BLaER1 treated with 17β-estradiol and CSF1 and Interleukin-3, amounts not matched to agents 10 nM and 100 nM (cell line): ENCODE data around the gene CDC42SE2.
A peak's percentile ranks its signal among the peaks of the same experiment; 100 is the strongest.
"Not testable (repeated sequence)": the region's sequence is repeated elsewhere in the genome, so short reads cannot be mapped to it uniquely, and the experiment has no call there.

Experiments
- H3K27ac ChIP-seq, 11 experiments: shearing (Covaris generic); formaldehyde crosslinking; 2 replicates each; pipeline ENCODE4 v1.8.1; 2022
- H3K27me3 ChIP-seq, 11 experiments: shearing (Covaris generic); formaldehyde crosslinking; 2 replicates each; pipeline ENCODE4 v1.8.1; 2022
- H3K36me3 ChIP-seq, 11 experiments: shearing (Covaris generic); formaldehyde crosslinking; 2 replicates each; pipeline ENCODE4 v1.8.1; 2022
- H3K4me1 ChIP-seq, 10 experiments: shearing (Covaris generic); formaldehyde crosslinking; 2 replicates each; pipeline ENCODE4 v1.8.1; 2022
- H3K4me2 ChIP-seq, 11 experiments: shearing (Covaris generic); formaldehyde crosslinking; 2 replicates each; pipeline ENCODE4 v1.8.1; 2022
- H3K4me3 ChIP-seq, 10 experiments: shearing (Covaris generic); formaldehyde crosslinking; 2 replicates each; pipeline ENCODE4 v1.8.1; 2022
- H3K9ac ChIP-seq, 11 experiments: shearing (Covaris generic); formaldehyde crosslinking; 2 replicates each; pipeline ENCODE4 v1.8.1; 2022
- H3K9me3 ChIP-seq, 11 experiments: shearing (Covaris generic); formaldehyde crosslinking; replicated peaks in 1 of 11; 2 replicates each; pipeline ENCODE4 v1.8.1; 2022
- H4K20me1 ChIP-seq, 11 experiments: shearing (Covaris generic); formaldehyde crosslinking; 2 replicates each; pipeline ENCODE4 v1.8.1; 2022
- Cebpa-rat ChIP-seq, 11 experiments: shearing (Covaris generic); IDR thresholded peaks; 2 replicates each; pipeline ENCODE4 v1.8.1; 2022

Gene CDC42SE2

GRCh38 chr5:131375351-131375750 lies 111.5 kb downstream of the CDC42SE2 start:
- Histone ChIP-seq H3K9me3 (no peaks in the 10 kb centered on the region), H3K4me1 (peaks cover 23 to 64% (median 32%) of the 10 kb centered on the region in 10 experiments), H3K36me3 (peaks cover 5 to 31% (median 16%) of the 10 kb centered on the region in 11 experiments; a peak in 16 of 22 replicates), H3K27me3 (no peaks in the 10 kb centered on the region), H3K4me2 (peak overlapping the region in 2 of 11 experiments; percentile 4 to 38; a peak in 2 of 22 replicates), H3K9ac (peak overlapping the region in 1 of 11 experiments; percentile 31; a peak in 1 of 22 replicates), H4K20me1 (peaks cover 0 to 46% (median 12%) of the 10 kb centered on the region in 11 experiments; a peak in 14 of 22 replicates), H3K4me3 (no peak overlapping the region), H3K27ac (peak overlapping the region in 2 of 11 experiments; percentile 7 to 35; a peak in 3 of 22 replicates)
- no peak for TF ChIP-seq Cebpa-rat (IDR thresholded peaks at IDR 0.05)

DNA sequence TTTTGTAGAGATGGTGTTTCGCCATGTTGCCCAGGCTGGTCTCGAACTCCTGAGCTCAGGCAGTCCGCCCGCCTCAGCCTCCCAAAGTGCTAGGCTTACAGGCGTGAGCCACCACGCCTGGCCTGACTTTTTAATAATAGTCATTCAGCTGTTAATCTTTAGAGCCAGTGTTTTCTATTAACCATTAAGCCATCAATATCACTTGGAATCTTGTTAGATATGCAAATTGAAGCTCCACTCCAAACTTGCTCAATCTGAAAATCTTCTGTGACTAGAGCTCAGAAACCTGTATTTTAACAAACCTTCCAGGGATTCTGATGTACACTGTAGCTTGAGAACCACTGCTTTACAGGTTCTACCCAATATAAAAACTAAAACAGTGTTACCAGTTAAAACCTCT lies 113.5 kb downstream of the CDC42SE2 start:
- H4K20me1 ChIP-seq, result peaks cover 0 to 42% (median 5%) of the 10 kb centered on the region in 11 experiments; a peak in 14 of 22 replicates
- H3K27ac ChIP-seq, result peak overlapping the region in 7 of 11 experiments; percentile 11 to 97 (median 91); a peak in 9 of 22 replicates
- no peaks in the 10 kb centered on the region for H3K27me3 ChIP-seq
- H3K4me3 ChIP-seq, result no peak overlapping the region
- H3K4me1 ChIP-seq, result peaks cover 42 to 84% (median 52%) of the 10 kb centered on the region in 10 experiments
- peak overlapping the region in 3 of 11 experiments; percentile 68 to 89 (median 85); a peak in 6 of 22 replicates for H3K4me2 ChIP-seq
- H3K9ac ChIP-seq, result no peak overlapping the region; a peak in 1 of 22 replicates
- TF ChIP-seq Cebpa-rat (IDR thresholded peaks at IDR 0.05), result no peak
- no peaks in the 10 kb centered on the region for H3K9me3 ChIP-seq
- peaks cover 4 to 42% (median 21%) of the 10 kb centered on the region in 11 experiments; a peak in 15 of 22 replicates for H3K36me3 ChIP-seq

DNA sequence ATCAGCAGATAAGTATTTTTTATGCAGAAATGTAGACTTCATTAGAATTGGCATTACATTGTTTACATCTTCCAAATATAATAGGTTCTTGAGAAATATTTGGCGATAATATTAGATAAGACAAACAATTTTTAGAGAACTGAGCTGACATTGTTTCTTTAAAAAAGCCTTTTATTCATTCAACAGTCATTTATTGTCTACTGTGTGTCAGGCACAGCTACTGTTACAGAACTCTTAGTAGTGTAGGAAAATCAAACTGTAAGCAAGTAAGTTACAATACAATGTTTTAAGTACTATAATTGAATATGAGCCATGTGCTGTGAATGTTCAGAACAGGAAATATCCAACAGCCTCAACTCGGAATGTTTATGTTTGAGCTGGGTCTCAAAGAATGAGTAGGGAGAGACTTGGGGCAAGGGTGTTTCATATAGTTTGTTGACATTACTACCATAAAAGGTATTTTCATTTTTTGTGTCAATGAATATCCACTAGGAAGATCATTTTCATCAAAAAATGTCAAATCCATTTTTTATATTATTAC lies 114.0 kb downstream of the CDC42SE2 start:
- Histone ChIP-seq H3K36me3 (peaks cover 4 to 40% (median 18%) of the 10 kb centered on the region in 11 experiments; a peak in 15 of 22 replicates), H3K27ac (peak overlapping the region in 9 of 11 experiments; percentile 79 to 97 (median 86); a peak in 15 of 22 replicates), H3K4me3 (no peak overlapping the region), H3K9me3 (no peaks in the 10 kb centered on the region), H4K20me1 (peaks cover 0 to 44% (median 9%) of the 10 kb centered on the region in 11 experiments; a peak in 14 of 22 replicates), H3K27me3 (no peaks in the 10 kb centered on the region), H3K9ac (no peak overlapping the region), H3K4me1 (peaks cover 47 to 89% (median 56%) of the 10 kb centered on the region in 10 experiments), H3K4me2 (peak overlapping the region in 5 of 11 experiments; percentile 68 to 89 (median 76); a peak in 11 of 22 replicates)
- no peak for TF ChIP-seq Cebpa-rat (IDR thresholded peaks at IDR 0.05)

- Histone ChIP-seq H3K4me2 (peak overlapping the region; percentile 68 to 89 (median 75)), H3K36me3 (peaks cover 0 to 43% (median 16%) of the 10 kb centered on the region in 11 experiments; a peak in 12 of 22 replicates), H4K20me1 (peaks cover 0 to 46% (median 7%) of the 10 kb centered on the region in 11 experiments; a peak in 12 of 22 replicates), H3K9ac (peak overlapping the region; percentile 52 to 84 (median 65); a peak in 19 of 22 replicates), H3K27ac (peak overlapping the region; percentile 54 to 97 (median 85)), H3K9me3 (no peaks in the 10 kb centered on the region), H3K4me1 (peaks cover 50 to 96% (median 59%) of the 10 kb centered on the region in 10 experiments), H3K27me3 (no peaks in the 10 kb centered on the region), H3K4me3 (peak overlapping the region in 4 of 10 experiments; percentile 9 to 41 (median 13); a peak in 4 of 20 replicates)
- no peak for TF ChIP-seq Cebpa-rat (IDR thresholded peaks at IDR 0.05)
Observed at GRCh38 chr5:131378721-131379541, 115.1 kb downstream of the CDC42SE2 start.

- Histone ChIP-seq H3K27ac (peak overlapping the region; percentile 54 to 97 (median 85)), H3K36me3 (peaks cover 0 to 51% (median 17%) of the 10 kb centered on the region in 11 experiments; a peak in 11 of 22 replicates), H3K9ac (peak overlapping the region; percentile 52 to 84 (median 65); a peak in 21 of 22 replicates), H3K27me3 (no peaks in the 10 kb centered on the region), H3K4me3 (peak overlapping the region in 5 of 10 experiments; percentile 9 to 41 (median 13); a peak in 7 of 20 replicates), H3K4me2 (peak overlapping the region; percentile 68 to 89 (median 75)), H4K20me1 (peaks cover 0 to 46% (median 13%) of the 10 kb centered on the region in 11 experiments; a peak in 11 of 22 replicates), H3K4me1 (peaks cover 50 to 88% (median 59%) of the 10 kb centered on the region in 10 experiments), H3K9me3 (no peaks in the 10 kb centered on the region)
- no peak for TF ChIP-seq Cebpa-rat (IDR thresholded peaks at IDR 0.05)
Observed at GRCh38 chr5:131379723-131380122, 115.9 kb downstream of the CDC42SE2 start.

DNA sequence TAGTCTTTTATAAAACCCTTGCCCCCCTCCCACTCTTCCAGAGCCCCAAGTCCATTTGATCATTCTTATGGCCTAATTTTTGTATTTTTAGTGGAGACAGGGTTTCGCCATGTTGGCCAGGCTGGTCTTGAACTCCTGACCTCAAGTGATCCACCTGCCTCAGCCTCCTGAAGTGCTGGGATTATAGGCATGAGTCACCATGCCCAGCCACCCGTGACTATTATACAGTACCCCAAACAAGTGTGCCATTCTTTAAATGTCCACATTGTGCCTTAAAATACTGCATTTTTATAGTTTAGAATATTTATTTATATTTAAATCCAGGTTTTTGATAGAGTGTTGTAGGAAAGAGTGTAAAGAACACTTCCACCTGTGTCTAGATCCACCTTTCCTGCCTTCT lies 116.4 kb downstream of the CDC42SE2 start:
- Histone ChIP-seq H4K20me1 (peaks cover 0 to 47% (median 13%) of the 10 kb centered on the region in 11 experiments; a peak in 11 of 22 replicates), H3K9ac (peak overlapping the region; percentile 52 to 84 (median 65); a peak in 20 of 22 replicates), H3K36me3 (peaks cover 2 to 56% (median 17%) of the 10 kb centered on the region in 11 experiments; a peak in 17 of 22 replicates), H3K4me2 (peak overlapping the region; percentile 68 to 89 (median 75)), H3K4me3 (peak overlapping the region in 1 of 10 experiments; percentile 41; a peak in 2 of 20 replicates), H3K27ac (peak overlapping the region; percentile 54 to 97 (median 85)), H3K4me1 (peaks cover 50 to 84% (median 59%) of the 10 kb centered on the region in 10 experiments)
- H3K27me3 ChIP-seq, H3K9me3 ChIP-seq: not testable (repeated sequence)

DNA sequence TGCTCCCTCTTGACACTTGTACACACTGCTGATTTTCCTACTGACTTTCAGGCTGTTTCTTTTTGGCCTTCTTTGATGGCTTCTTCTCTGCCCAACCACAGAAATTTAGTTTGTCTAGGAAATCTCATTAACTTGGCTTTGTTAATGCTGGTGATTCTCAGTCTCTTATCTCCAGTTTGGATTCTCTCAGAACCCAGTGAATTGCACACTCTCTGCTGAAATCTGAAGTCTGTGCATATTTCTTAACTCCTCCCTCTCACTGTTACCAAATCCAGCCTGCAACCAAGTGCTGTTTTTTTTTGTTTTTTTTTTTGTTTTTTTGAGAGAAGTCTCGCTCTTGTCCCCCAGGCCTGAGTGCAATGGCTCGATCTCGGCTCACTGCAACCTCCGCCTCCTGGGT lies 117.2 kb downstream of the CDC42SE2 start:
- Histone ChIP-seq H3K27me3 (no peaks in the 10 kb centered on the region), H3K27ac (peak overlapping the region; percentile 54 to 97 (median 85); a peak in 19 of 22 replicates), H4K20me1 (peaks cover 0 to 49% (median 15%) of the 10 kb centered on the region in 11 experiments; a peak in 11 of 22 replicates), H3K4me1 (peaks cover 51 to 81% (median 59%) of the 10 kb centered on the region in 10 experiments), H3K4me2 (peak overlapping the region; percentile 68 to 89 (median 75); a peak in 19 of 22 replicates), H3K9me3 (no peaks in the 10 kb centered on the region), H3K4me3 (no peak overlapping the region), H3K36me3 (peaks cover 10 to 58% (median 23%) of the 10 kb centered on the region in 11 experiments; a peak in 21 of 22 replicates), H3K9ac (peak overlapping the region in 5 of 11 experiments; percentile 18 to 84 (median 78); a peak in 4 of 22 replicates)
- no peak for TF ChIP-seq Cebpa-rat (IDR thresholded peaks at IDR 0.05)

DNA sequence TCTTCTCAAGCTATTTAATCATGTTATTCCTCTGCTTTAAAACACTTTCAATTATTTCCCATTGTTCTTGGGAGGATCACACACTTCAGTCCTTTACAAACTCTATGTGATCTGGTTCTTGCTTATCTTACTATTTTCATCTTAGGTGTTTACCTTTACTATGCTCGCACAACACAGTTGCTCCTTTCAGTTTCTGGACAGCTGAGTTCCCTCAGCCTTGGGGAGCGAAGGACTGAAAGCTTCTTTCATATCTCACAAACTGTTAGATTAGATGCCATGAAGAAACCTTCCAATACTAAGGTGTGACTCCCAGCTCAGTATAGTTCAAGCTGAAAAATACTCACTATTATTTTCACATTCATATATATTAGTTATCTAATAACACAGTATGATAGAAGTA lies 117.9 kb downstream of the CDC42SE2 start:
- Histone ChIP-seq H3K9ac (no peak overlapping the region), H3K4me3 (no peak overlapping the region), H3K9me3 (no peaks in the 10 kb centered on the region), H3K27ac (peak overlapping the region in 8 of 11 experiments; percentile 7 to 97 (median 88); a peak in 10 of 22 replicates), H3K4me2 (peak overlapping the region in 5 of 11 experiments; percentile 3 to 89 (median 68); a peak in 7 of 22 replicates), H3K4me1 (peaks cover 52 to 76% (median 59%) of the 10 kb centered on the region in 10 experiments), H3K27me3 (no peaks in the 10 kb centered on the region), H3K36me3 (peaks cover 17 to 58% (median 24%) of the 10 kb centered on the region in 11 experiments), H4K20me1 (peaks cover 0 to 45% (median 17%) of the 10 kb centered on the region in 11 experiments; a peak in 11 of 22 replicates)
- no peak for TF ChIP-seq Cebpa-rat (IDR thresholded peaks at IDR 0.05)
